Neuronal stem cell (in vitro differentiated cells): ENCODE results near the gene HAGH.

ENCODE experiments used
- DNase-seq: peaks from one replicate; pipeline ENCODE4 v3.0.0-alpha.2; 2013; ENCODE audit warnings: low spot score
- H2AFZ ChIP-seq: one replicate; pipeline ENCODE4 v1.6.1; 2013; ENCODE audit warnings: mild to moderate bottlenecking, low read length, inconsistent platforms
- H2AK5ac ChIP-seq: 2 replicates; pipeline ENCODE4 v1.6.1; 2013; ENCODE audit warnings: low read depth, mild to moderate bottlenecking, inconsistent platforms, low read length, moderate library complexity, mixed read lengths
- H2BK120ac ChIP-seq: 2 replicates; pipeline ENCODE4 v1.6.1; 2013; ENCODE audit warnings: low read depth, mild to moderate bottlenecking, inconsistent platforms, low read length, moderate library complexity, mixed read lengths
- H2BK12ac ChIP-seq: one replicate; pipeline ENCODE4 v1.6.1; 2013; ENCODE audit warnings: low read length, inconsistent platforms
- H2BK15ac ChIP-seq: 2 replicates; pipeline ENCODE4 v1.6.1; 2013; ENCODE audit warnings: mild to moderate bottlenecking, low read length, inconsistent platforms, mixed read lengths
- H2BK5ac ChIP-seq: one replicate; pipeline ENCODE4 v1.6.1; 2013; ENCODE audit warnings: inconsistent platforms, mild to moderate bottlenecking, low read length, moderate library complexity
- H3K14ac ChIP-seq: one replicate; pipeline ENCODE4 v1.6.1; 2013; ENCODE audit warnings: low read length, inconsistent platforms
- H3K18ac ChIP-seq: 2 replicates; pipeline ENCODE4 v1.6.1; 2013; ENCODE audit warnings: low read length, inconsistent platforms
- H3K23ac ChIP-seq: 2 replicates; pipeline ENCODE4 v1.6.1; 2013; ENCODE audit warnings: low read depth, mild to moderate bottlenecking, mixed read lengths, low read length, inconsistent platforms; ENCODE audit not compliant: poor library complexity
- H3K27ac ChIP-seq: replicated peaks from 3 replicates; pipeline ENCODE4 v1.5.1; 2013; ENCODE audit warnings: low read length, inconsistent platforms
- H3K27me3 ChIP-seq, 3 experiments: 2 replicates each; pipeline ENCODE4 v1.6.1; 2013; ENCODE audit warnings: low read length in 3 of 3, mild to moderate bottlenecking in 2 of 3, inconsistent platforms in 1 of 3, low read depth in 1 of 3, mixed read lengths in 1 of 3, moderate library complexity in 1 of 3; ENCODE audit not compliant: control insufficient read depth in 3 of 3, insufficient read depth in 3 of 3
- H3K36me3 ChIP-seq, 2 donors: replicated peaks in 1 of 2; 2 replicates each; pipeline ENCODE4 v1.6.1; 2013; ENCODE audit warnings: low read length in 2 of 2; ENCODE audit not compliant: control insufficient read depth in 2 of 2, insufficient read depth in 2 of 2
- H3K4ac ChIP-seq: 2 replicates; pipeline ENCODE4 v1.6.1; 2013; ENCODE audit warnings: inconsistent platforms, mild to moderate bottlenecking, low read length, moderate library complexity
- H3K4me1 ChIP-seq, 2 donors: 1 replicate in 1 of 2; 2 replicates in 1 of 2; pipeline ENCODE4 v1.6.1; 2013; ENCODE audit warnings: low read length in 2 of 2, low read depth in 1 of 2; ENCODE audit not compliant: control insufficient read depth in 2 of 2, insufficient read depth in 1 of 2
- H3K4me2 ChIP-seq: one replicate; pipeline ENCODE4 v1.6.1; 2013; ENCODE audit warnings: mild to moderate bottlenecking, low read length, inconsistent platforms; ENCODE audit not compliant: insufficient read depth, poor library complexity, severe bottlenecking
- H3K4me3 ChIP-seq, 2 donors: 2 replicates each; pipeline ENCODE4 v1.5.1; 2013; ENCODE audit warnings: low read length in 2 of 2, mild to moderate bottlenecking in 2 of 2, inconsistent platforms in 1 of 2, moderate library complexity in 1 of 2
- H3K79me1 ChIP-seq: one replicate; pipeline ENCODE4 v1.6.1; 2013; ENCODE audit warnings: low read depth, mild to moderate bottlenecking, inconsistent platforms, low read length, moderate library complexity
- H3K9ac ChIP-seq: one replicate; pipeline ENCODE4 v1.6.1; 2013; ENCODE audit warnings: mild to moderate bottlenecking, low read depth, low read length, inconsistent platforms; ENCODE audit not compliant: poor library complexity
- H3K9me3 ChIP-seq, 2 donors: replicated peaks in 1 of 2; 2 replicates each; pipeline versions ENCODE3 to v1.6.1; 2013; ENCODE audit warnings: low read length in 2 of 2, mild to moderate bottlenecking in 2 of 2, inconsistent platforms in 1 of 2, low read depth in 1 of 2, mixed read lengths in 1 of 2, moderate library complexity in 1 of 2; ENCODE audit not compliant: control insufficient read depth in 2 of 2, insufficient read depth in 1 of 2
- H4K8ac ChIP-seq: one replicate; pipeline ENCODE4 v1.6.1; 2013; ENCODE audit warnings: low read depth, mild to moderate bottlenecking, inconsistent platforms, low read length, moderate library complexity
- H4K91ac ChIP-seq: one replicate; pipeline ENCODE4 v1.6.1; 2013; ENCODE audit warnings: low read length, low read depth, mild to moderate bottlenecking, inconsistent platforms; ENCODE audit not compliant: poor library complexity
- WGBS, 2 donors: extraction: QIAGEN DNeasy Blood & Tissue Kit; methylation state at CpG; one replicate each; pipeline ENCODE4 v1.1.7; 2013; ENCODE audit warnings: missing lambda C conversion rate in 2 of 2, mixed read lengths in 1 of 2; ENCODE audit not compliant: insufficient read length in 2 of 2, insufficient replicate concordance in 1 of 2; ENCODE audit errors: extremely low coverage in 2 of 2; 5-methylcytosine and 5-hydroxymethylcytosine counted together

Gene HAGH

DNA sequence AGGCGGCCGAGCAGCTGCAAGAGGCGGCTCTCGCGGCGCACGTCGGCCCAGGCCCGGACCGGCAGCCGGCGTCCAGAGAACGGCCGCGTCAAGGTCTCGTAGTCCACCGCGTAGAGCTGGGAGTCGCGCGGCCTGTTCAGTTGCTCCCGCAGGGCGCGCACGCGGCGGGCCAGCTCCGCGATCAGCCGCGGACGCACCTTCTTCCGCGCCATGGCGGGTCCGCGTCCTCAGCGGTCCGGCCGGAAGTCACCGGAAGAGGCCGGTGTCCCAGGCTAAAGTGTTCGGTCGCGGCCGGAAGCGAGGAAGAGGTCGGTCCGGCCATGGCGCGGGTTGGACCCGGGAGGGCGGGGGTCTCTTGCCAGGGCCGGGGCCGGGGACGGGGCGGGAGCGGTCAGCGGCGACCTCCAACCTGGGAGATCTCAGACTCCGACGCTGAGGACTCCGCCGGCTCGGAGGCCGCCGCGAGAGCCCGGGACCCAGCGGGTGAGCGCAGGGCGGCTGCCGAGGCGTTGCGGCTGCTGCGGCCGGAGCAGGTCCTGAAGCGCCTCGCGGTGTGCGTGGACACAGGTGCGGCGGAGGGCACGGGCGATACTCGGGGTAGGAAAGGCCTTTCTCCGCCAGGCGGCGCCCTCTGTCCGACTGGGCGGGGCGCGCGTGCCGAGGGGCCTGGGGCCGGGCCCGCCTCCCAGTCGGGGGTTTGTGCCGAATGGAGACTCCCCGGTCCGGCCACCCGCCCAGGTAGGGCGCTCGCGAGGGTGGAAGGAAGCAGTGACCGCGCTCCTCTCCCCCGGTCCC, 53.5 kb downstream of the HAGH start, which contains the start of gene MRPS34:
MRPS34 (minus strand) TSS at position 227 of the 795 bp plus-strand sequence; CDS start at position 212, 15 bp downstream.
- no peaks in the 10 kb centered on the region for H3K27me3 ChIP-seq
- H3K36me3 ChIP-seq = peaks cover 30 to 65% of the 10 kb centered on the region in 2 donors
- peak within 1 kb of the TSS; percentile 97 for H2BK15ac ChIP-seq
- H3K4me1 ChIP-seq = peaks cover 12% of the 10 kb centered on the region in 2 donors
- peak within 1 kb of the TSS; percentile 98 for H2AK5ac ChIP-seq
- peak within 1 kb of the TSS; percentile 98 for H3K18ac ChIP-seq
- no peak within 1 kb of the TSS for H4K91ac ChIP-seq
- H2BK12ac ChIP-seq = peak within 1 kb of the TSS; percentile 84
- peak within 1 kb of the TSS; percentile 67 for H2BK120ac ChIP-seq
- DNase-seq = peak; percentile 91
- peak within 1 kb of the TSS; percentile 99 for H3K4ac ChIP-seq
- peak within 1 kb of the TSS; percentile 91 for H3K14ac ChIP-seq
- H3K9ac ChIP-seq = peak within 1 kb of the TSS; percentile 99
- no CpG with 5 or more reads among the region's 108 CpGs for WGBS, 2 donors
- peak within 1 kb of the TSS; percentile 99 for H3K23ac ChIP-seq
- peak within 1 kb of the TSS; percentile 100 for H2AFZ ChIP-seq
- peak within 1 kb of the TSS; percentile 92 for H3K27ac ChIP-seq
- no peaks in the 10 kb centered on the region for H3K9me3 ChIP-seq
- peak within 1 kb of the TSS; percentile 99 for H3K4me3 ChIP-seq
- peak within 1 kb of the TSS; percentile 94 for H2BK5ac ChIP-seq
- H4K8ac ChIP-seq = peak within 1 kb of the TSS; percentile 65
- peak within 1 kb of the TSS; percentile 98 for H3K4me2 ChIP-seq
- H3K79me1 ChIP-seq = peaks cover 28% of the 10 kb centered on the region

DNA sequence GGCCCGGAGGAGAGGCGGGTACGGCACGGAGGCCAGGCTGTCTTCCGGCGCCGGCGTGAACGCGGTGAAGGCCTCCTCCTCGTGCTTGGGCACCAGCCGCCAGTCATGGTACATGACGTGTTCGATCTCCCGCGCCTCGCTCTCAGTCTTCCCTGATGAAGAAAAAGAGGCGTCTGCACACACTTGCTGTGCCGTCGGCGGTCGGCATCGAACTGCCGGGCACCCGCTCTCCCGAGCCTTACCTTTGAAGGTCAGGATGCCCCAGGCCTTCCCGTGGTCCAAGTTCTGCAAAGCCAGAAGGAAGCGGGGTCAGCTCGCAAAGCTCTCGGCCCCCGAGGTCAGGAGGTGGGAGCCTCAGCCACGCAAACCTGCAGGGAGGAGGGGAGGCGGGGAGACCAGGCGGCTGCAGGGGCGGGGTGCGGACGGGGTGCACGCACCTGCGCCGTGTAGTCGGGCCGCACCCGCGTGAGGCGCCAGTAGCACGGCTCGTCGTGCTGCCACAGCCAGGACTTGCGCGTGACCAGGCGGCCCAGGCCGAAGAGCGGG, 54.2 kb downstream of the HAGH start, which contains the start of gene EME2:
EME2 (plus strand) TSS at position 449 of the 546 bp plus-strand sequence. CDS start 418 bp downstream, outside the sequence.
- Histone ChIP-seq H3K4ac (peak within 1 kb of the TSS; percentile 99), H3K9me3 (no peaks in the 10 kb centered on the region), H2AK5ac (peak within 1 kb of the TSS; percentile 98), H2BK120ac (peak within 1 kb of the TSS; percentile 67), H3K14ac (peak within 1 kb of the TSS; percentile 91), H3K4me2 (peak within 1 kb of the TSS; percentile 98), H4K91ac (no peak within 1 kb of the TSS), H3K9ac (peak within 1 kb of the TSS; percentile 99), H2BK12ac (peak within 1 kb of the TSS; percentile 84), H3K18ac (peak within 1 kb of the TSS; percentile 98), H2BK15ac (peak within 1 kb of the TSS; percentile 97), H2BK5ac (peak within 1 kb of the TSS; percentile 94), H3K23ac (peak within 1 kb of the TSS; percentile 99), H3K36me3 (peaks cover 31 to 65% of the 10 kb centered on the region in 2 donors), H3K27ac (peak within 1 kb of the TSS; percentile 92), H3K27me3 (no peaks in the 10 kb centered on the region), H3K4me3 (peak within 1 kb of the TSS; percentile 99), H3K79me1 (peaks cover 31% of the 10 kb centered on the region), H2AFZ (peak within 1 kb of the TSS; percentile 100), H3K4me1 (peaks cover 12% of the 10 kb centered on the region in 2 donors), H4K8ac (peak within 1 kb of the TSS; percentile 65)
- WGBS, 2 donors = no CpG with 5 or more reads among the region's 53 CpGs
- DNase-seq = peak; percentile 14

DNA sequence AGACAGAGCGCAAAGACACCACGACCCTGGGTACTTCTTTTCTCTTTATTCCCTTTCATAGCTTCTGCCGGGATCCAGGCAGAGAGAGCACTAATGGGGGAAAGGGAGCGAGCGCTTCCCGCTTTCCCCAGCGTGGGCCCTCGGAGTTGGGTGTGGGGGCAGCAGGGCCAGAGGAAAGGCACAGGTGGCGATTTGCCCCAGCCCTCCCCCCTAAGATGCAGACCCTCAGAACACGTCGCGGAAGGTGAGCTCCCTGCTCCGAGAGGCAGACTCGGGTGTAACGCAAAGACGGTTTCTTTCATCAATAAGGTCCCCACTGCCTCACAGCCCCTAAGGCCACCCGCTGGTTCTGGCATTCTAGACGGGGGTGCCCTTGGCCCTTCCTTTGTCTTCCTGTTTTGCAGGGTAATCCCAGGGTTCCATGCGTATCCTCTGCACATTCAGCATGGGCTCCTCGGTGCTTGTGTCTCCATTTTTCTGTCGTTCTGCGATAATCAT, 54.7 kb downstream of the HAGH start:
- Histone ChIP-seq H3K14ac (peak overlapping the region; percentile 56), H3K4ac (peak overlapping the region; percentile 53), H3K4me1 (peaks cover 12% of the 10 kb centered on the region in 2 donors), H3K36me3 (peaks cover 28 to 65% of the 10 kb centered on the region in 2 donors), H2BK12ac (peak overlapping the region; percentile 30), H2BK15ac (peak overlapping the region; percentile 24), H3K79me1 (peaks cover 30% of the 10 kb centered on the region), H2AK5ac (peak overlapping the region; percentile 90), H3K23ac (peak overlapping the region; percentile 99), H3K27me3 (no peaks in the 10 kb centered on the region), H3K4me3 (peak overlapping the region; percentile 99), H2BK5ac (no peak overlapping the region), H3K4me2 (peak overlapping the region; percentile 98), H3K9ac (peak overlapping the region; percentile 99), H3K27ac (peak overlapping the region; percentile 26), H2AFZ (peak overlapping the region; percentile 100), H4K8ac (no peak overlapping the region), H3K9me3 (no peaks in the 10 kb centered on the region), H2BK120ac (peak overlapping the region; percentile 67), H4K91ac (no peak overlapping the region), H3K18ac (peak overlapping the region; percentile 76)
- no CpG with 5 or more reads among the region's 22 CpGs for WGBS, 2 donors
- peak; percentile 24 for DNase-seq
